K562 (cell line): Measurements from ENCODE around the gene HK1. TPM values are rescaled to one million over a fixed set of nuclear protein-coding genes. Genes with fewer than 3 reads are reported as not detected.

Experiments
- CBFA2T3 ChIP-seq: fragments of 450-650 bp; IDR thresholded peaks from 2 replicates; pipeline ENCODE4 v1.6.1; 2017
- ELF4 ChIP-seq: fragments of 450-650 bp; formaldehyde crosslinking; IDR thresholded peaks from 2 replicates; pipeline ENCODE4 v1.4.0; 2022; ENCODE audit warnings: missing genetic modification characterization
- HBP1 ChIP-seq: fragments of 450-650 bp; formaldehyde crosslinking; IDR thresholded peaks from 2 replicates; pipeline ENCODE4 v1.4.0; 2022; ENCODE audit warnings: missing genetic modification characterization
- KDM4B ChIP-seq, 2 experiments: fragments of 450-650 bp in 1 of 2; sonication (generic) in 1 of 2; IDR thresholded peaks; 2 replicates each; pipeline ENCODE4 v1.6.1; 2016 to 2017; ENCODE audit warnings: borderline replicate concordance in 2 of 2, antibody characterized with exemption in 1 of 2, low read depth in 1 of 2, mild to moderate bottlenecking in 1 of 2
- MEIS2 ChIP-seq: fragments of 450-650 bp; IDR thresholded peaks from 2 replicates; pipeline ENCODE4 v1.6.1; 2014; ENCODE audit warnings: mild to moderate bottlenecking; ENCODE audit not compliant: partially characterized antibody
- MTF1 ChIP-seq: fragments of 250-450 bp; sonication (Bioruptor Pico); IDR thresholded peaks from 2 replicates; pipeline ENCODE4 v1.9.0; 2021; ENCODE audit warnings: moderate library complexity, mild to moderate bottlenecking, inconsistent platforms, borderline replicate concordance
- NONO ChIP-seq, 2 experiments: fragments of 200-400 bp in 1 of 2; fragments of 450-650 bp in 1 of 2; formaldehyde crosslinking in 1 of 2; IDR thresholded peaks; 2 replicates each; pipeline ENCODE4 v1.6.1; 2017; ENCODE audit warnings: low read depth in 2 of 2, mild to moderate bottlenecking in 2 of 2, moderate library complexity in 2 of 2, low read length in 1 of 2
- NR2C1 ChIP-seq, 2 experiments: fragments of 450-650 bp; IDR thresholded peaks; 2 replicates each; pipeline ENCODE4 v1.6.1; 2017; ENCODE audit warnings: mild to moderate bottlenecking in 2 of 2, antibody characterized with exemption in 1 of 2, inconsistent platforms in 1 of 2, missing compliant biosample characterization in 1 of 2, missing genetic modification characterization in 1 of 2
- RBBP5 ChIP-seq: fragments of 200-600 bp; sonication (generic); IDR thresholded peaks from 2 replicates; pipeline ENCODE4 v1.6.1; 2012; ENCODE audit warnings: borderline replicate concordance, mild to moderate bottlenecking, low read length, control low read depth, inconsistent platforms; ENCODE audit not compliant: insufficient read depth, poor library complexity, severe bottlenecking
- RNF2 ChIP-seq: sonication (generic); IDR thresholded peaks from 2 replicates; pipeline ENCODE4 v1.6.1; 2016
- ZNF644 ChIP-seq: fragments of 200-800 bp; sonication (Bioruptor generic); IDR thresholded peaks from 2 replicates; pipeline ENCODE4 v1.6.1; 2016; ENCODE audit warnings: low read depth, missing genetic modification characterization, missing compliant biosample characterization
- polyA plus RNA-seq, 8 experiments: library from polyadenylated mRNA; depleted of rRNA in 4 of 8; stranded (reverse) in 5 of 8; unstranded in 3 of 8; fragments of >200 nt; fragmentation: Nextera tagmentation in 2 of 8; fragmentation: Illumina TruSeq in 1 of 8; extraction: Ambion mirVana in 2 of 8; extraction: Trizol in 1 of 8; gene quantifications; 2 replicates each; pipeline versions ENCODE4 v1.2.1 to v1.2.3, GENCODE V29; 2011 to 2014; ENCODE audit warnings: inconsistent platforms in 1 of 8, missing spikeins in 1 of 8
- total RNA-seq, 7 experiments: library from RNA; depleted of rRNA in 6 of 7; stranded (reverse); fragments of >200 nt in 6 of 7; fragmentation: Illumina TruSeq in 2 of 7; extraction: Trizol in 2 of 7; gene quantifications; 2 replicates each; pipeline versions ENCODE4 v1.2.1 to v1.2.3, GENCODE V29; 2011 to 2021; ENCODE audit warnings: low replicate concordance in 1 of 7
- TF ChIP-seq, protein P1 (sequence below): fragments of 250-450 bp; sonication (Bioruptor Pico); IDR thresholded peaks from 2 replicates; pipeline ENCODE4 v1.4.0; 2020
- TF ChIP-seq, protein P2 (sequence below): fragments of 450-650 bp; formaldehyde crosslinking; IDR thresholded peaks from 2 replicates; pipeline ENCODE4 v1.4.0; 2020; ENCODE audit warnings: mild to moderate bottlenecking, mixed read lengths
- TF ChIP-seq, protein P3 (sequence below): fragments of 200-800 bp; sonication (Bioruptor generic); IDR thresholded peaks from 2 replicates; pipeline ENCODE4 v1.6.1; 2017; ENCODE audit warnings: missing genetic modification characterization, missing compliant biosample characterization

The HK1 gene
- total and polyA plus RNA-seq, 9 of the 15 experiments (the other 6 are each of a cell fraction or from before 2014, with no cell fraction given) = 29.2 to 444 (median 193) TPM

DNA sequence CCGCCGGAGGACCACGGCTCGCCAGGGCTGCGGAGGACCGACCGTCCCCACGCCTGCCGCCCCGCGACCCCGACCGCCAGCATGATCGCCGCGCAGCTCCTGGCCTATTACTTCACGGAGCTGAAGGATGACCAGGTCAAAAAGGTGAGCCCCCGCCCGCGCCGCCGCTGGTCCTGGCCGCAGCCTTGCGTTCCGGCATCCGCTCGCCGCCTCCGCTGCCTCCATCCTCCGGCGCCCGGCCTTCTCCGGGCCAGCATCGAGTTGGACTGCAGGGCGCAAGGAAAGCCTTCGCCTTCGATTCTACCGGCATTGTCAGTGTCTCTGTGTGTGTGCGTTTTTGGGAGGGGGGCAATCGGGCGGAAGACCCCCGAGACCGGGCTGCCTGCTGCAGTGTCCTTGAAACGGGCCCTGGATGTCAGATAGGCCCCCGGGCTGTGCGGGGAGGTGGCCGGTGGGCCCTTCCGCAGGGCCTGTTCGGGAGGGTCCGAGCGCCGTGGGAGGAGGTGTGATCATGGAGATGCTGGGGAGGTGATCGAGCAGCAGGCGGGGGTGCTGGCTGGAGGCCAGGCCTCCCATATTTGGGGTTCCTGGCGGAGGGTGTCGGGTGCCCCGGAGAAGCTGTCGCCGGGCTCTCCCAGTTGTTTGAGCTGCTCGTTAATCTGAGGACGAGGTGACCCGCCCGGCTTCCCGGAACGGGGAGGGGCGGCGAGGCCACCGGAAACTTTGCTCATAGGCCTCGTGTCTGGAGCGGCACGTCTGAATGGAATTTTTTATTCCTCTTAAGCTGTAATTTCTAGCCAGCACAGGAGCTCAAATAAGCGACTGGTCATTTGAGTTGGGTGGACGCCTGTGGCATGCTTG, 40.8 kb downstream of the HK1 start (continued):
- TF ChIP-seq, protein P1, sequence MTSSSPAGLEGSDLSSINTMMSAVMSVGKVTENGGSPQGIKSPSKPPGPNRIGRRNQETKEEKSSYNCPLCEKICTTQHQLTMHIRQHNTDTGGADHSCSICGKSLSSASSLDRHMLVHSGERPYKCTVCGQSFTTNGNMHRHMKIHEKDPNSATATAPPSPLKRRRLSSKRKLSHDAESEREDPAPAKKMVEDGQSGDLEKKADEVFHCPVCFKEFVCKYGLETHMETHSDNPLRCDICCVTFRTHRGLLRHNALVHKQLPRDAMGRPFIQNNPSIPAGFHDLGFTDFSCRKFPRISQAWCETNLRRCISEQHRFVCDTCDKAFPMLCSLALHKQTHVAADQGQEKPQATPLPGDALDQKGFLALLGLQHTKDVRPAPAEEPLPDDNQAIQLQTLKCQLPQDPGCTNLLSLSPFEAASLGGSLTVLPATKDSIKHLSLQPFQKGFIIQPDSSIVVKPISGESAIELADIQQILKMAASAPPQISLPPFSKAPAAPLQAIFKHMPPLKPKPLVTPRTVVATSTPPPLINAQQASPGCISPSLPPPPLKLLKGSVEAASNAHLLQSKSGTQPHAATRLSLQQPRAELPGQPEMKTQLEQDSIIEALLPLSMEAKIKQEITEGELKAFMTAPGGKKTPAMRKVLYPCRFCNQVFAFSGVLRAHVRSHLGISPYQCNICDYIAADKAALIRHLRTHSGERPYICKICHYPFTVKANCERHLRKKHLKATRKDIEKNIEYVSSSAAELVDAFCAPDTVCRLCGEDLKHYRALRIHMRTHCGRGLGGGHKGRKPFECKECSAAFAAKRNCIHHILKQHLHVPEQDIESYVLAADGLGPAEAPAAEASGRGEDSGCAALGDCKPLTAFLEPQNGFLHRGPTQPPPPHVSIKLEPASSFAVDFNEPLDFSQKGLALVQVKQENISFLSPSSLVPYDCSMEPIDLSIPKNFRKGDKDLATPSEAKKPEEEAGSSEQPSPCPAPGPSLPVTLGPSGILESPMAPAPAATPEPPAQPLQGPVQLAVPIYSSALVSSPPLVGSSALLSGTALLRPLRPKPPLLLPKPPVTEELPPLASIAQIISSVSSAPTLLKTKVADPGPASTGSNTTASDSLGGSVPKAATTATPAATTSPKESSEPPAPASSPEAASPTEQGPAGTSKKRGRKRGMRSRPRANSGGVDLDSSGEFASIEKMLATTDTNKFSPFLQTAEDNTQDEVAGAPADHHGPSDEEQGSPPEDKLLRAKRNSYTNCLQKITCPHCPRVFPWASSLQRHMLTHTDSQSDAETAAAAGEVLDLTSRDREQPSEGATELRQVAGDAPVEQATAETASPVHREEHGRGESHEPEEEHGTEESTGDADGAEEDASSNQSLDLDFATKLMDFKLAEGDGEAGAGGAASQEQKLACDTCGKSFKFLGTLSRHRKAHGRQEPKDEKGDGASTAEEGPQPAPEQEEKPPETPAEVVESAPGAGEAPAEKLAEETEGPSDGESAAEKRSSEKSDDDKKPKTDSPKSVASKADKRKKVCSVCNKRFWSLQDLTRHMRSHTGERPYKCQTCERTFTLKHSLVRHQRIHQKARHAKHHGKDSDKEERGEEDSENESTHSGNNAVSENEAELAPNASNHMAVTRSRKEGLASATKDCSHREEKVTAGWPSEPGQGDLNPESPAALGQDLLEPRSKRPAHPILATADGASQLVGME (CRISPR knock-in tag) = peak; percentile 67; the same call in 1 of the 2 replicates
- TF ChIP-seq NR2C1 (IDR thresholded peaks at IDR 0.05) (no peak), NR2C1 (tag; IDR thresholded peaks at IDR 0.05) (no peak), CBFA2T3 (no peak), RBBP5 (peak; percentile 66), NONO (IDR thresholded peaks at IDR 0.05; ENCODE audit: low read depth in 2 of 2, low read length in 1 of 2) (no peak), ELF4 (CRISPR knock-in tag) (peak; percentile 56; the same call in 1 of the 2 replicates), HBP1 (CRISPR knock-in tag) (peak; percentile 68; the same call in 1 of the 2 replicates), MTF1 (CRISPR knock-in tag) (no peak), MEIS2 (no peak), ZNF644 (tag) (0 out of 2 replicates have a peak, but pooled peaks have one; percentile 37), KDM4B (IDR thresholded peaks at IDR 0.05; ENCODE audit: borderline replicate concordance in 2 of 2, low read depth in 1 of 2) (0 out of 4 replicates have a peak, but pooled peaks of 1 of the 2 experiments have one; percentile 15), RNF2 (no peak)
- TF ChIP-seq, protein P2, sequence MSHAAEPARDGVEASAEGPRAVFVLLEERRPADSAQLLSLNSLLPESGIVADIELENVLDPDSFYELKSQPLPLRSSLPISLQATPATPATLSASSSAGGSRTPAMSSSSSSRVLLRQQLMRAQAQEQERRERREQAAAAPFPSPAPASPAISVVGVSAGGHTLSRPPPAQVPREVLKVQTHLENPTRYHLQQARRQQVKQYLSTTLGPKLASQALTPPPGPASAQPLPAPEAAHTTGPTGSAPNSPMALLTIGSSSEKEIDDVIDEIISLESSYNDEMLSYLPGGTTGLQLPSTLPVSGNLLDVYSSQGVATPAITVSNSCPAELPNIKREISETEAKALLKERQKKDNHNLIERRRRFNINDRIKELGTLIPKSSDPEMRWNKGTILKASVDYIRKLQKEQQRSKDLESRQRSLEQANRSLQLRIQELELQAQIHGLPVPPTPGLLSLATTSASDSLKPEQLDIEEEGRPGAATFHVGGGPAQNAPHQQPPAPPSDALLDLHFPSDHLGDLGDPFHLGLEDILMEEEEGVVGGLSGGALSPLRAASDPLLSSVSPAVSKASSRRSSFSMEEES = no peak
- TF ChIP-seq, protein P3, sequence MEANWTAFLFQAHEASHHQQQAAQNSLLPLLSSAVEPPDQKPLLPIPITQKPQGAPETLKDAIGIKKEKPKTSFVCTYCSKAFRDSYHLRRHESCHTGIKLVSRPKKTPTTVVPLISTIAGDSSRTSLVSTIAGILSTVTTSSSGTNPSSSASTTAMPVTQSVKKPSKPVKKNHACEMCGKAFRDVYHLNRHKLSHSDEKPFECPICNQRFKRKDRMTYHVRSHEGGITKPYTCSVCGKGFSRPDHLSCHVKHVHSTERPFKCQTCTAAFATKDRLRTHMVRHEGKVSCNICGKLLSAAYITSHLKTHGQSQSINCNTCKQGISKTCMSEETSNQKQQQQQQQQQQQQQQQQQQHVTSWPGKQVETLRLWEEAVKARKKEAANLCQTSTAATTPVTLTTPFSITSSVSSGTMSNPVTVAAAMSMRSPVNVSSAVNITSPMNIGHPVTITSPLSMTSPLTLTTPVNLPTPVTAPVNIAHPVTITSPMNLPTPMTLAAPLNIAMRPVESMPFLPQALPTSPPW = peak; percentile 47; the same call in 1 of the 2 replicates
